Islet of Langerhans (tissue), 1 donor: ENCODE results near the gene CCDC159.
"Not testable (repeated sequence)": the region's sequence is repeated elsewhere in the genome, so short reads cannot be mapped to it uniquely, and the experiment has no call there.

Source experiments
- FAIRE-seq: peaks from one replicate; lab custom pipeline; 2011; peaks lifted over from hg19 to GRCh38; lab: Jason Lieb, UNC

CCDC159 gene

GRCh38 chr19:11365557-11366117 lies 19.3 kb downstream of the CCDC159 start:
- no peak for FAIRE-seq

- no peak for FAIRE-seq
Observed at GRCh38 chr19:11367528-11367927, 21.2 kb downstream of the CCDC159 start.

DNA sequence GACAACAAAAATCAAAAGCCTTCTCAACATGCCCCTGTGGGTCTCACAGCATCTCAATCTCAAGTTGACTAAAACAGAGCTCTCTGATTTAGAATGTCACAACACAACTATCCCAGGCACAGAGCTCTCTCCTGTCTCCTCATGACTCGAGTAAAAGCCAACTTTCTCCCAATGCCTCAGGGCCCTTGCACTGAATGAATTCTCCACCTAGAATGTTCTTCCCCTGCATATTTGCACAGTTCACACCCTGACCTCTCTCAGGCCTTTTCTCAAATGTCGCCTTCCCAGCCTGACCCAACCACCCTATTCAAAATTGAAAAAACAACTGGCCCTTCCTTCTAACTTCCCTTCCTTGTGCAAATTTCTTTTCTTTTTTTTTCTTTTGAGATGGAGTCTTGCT lies 24.4 kb downstream of the CCDC159 start:
- FAIRE-seq: no peak

- no peak for FAIRE-seq
Observed at GRCh38 chr19:11373166-11373884, 27.0 kb downstream of the CCDC159 start.

DNA sequence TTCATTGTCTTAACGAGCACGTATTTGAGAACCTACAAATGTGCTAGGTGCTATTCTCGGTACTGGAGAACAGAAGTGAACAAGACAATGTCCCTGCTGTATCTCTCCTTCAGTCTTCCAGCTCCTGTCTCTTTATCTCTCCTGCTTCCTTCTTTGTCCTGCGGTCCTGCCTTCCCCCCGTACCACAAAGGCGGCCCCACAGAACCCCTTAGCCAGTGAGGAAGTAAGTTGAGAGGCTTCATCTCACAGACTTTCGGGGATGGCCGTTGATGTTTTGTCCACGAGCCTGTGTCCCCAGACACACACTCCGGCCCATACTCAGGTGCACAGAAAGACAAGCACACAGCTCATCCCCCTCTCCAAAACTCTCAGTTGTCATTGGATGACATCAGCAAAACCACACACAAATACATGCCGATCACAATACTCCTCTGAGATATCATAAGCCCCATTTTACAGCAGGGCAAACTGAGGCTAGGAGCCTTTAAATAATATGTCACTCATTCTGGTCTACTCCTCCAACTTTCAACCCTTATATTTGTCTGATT lies 27.6 kb downstream of the CCDC159 start:
- FAIRE-seq: no peak

DNA sequence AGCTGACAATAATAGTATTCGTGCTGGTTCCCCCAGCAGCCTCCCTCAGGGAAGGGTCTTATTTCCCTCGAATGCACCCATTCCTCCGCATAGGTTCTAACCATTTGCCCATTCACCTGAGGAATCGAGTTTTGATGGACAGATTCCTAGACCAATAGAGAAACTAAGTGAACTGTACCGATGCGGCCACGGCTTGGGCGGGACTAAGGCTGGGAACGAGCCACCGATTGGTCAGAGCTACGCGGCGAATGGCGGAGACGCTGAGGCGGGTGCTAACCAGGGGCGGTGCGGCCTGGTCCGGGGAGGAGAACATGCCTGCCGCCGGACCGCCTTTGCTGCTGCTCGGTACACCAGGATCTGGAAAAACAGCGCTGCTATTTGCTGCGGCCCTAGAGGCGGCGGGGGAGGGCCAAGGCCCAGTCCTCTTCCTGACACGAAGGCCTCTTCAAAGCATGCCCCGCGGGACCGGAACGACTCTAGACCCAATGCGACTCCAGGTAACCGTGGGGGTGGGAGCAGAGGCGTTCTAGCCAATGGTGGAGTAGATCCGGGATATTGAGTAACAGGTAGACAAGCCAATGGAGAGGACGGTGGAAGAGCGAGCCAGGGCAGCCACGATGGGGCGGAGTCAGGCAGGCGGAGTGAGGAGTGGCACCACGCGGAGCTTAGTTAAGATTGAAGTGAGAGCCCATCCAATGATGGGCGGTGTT lies 28.3 kb downstream of the CCDC159 start, which contains the start of gene SWSAP1:
SWSAP1 (plus strand) TSS at position 234 of the 710 bp plus-strand sequence; CDS start at position 249, 15 bp downstream.
- peak; percentile 82 for FAIRE-seq

DNA sequence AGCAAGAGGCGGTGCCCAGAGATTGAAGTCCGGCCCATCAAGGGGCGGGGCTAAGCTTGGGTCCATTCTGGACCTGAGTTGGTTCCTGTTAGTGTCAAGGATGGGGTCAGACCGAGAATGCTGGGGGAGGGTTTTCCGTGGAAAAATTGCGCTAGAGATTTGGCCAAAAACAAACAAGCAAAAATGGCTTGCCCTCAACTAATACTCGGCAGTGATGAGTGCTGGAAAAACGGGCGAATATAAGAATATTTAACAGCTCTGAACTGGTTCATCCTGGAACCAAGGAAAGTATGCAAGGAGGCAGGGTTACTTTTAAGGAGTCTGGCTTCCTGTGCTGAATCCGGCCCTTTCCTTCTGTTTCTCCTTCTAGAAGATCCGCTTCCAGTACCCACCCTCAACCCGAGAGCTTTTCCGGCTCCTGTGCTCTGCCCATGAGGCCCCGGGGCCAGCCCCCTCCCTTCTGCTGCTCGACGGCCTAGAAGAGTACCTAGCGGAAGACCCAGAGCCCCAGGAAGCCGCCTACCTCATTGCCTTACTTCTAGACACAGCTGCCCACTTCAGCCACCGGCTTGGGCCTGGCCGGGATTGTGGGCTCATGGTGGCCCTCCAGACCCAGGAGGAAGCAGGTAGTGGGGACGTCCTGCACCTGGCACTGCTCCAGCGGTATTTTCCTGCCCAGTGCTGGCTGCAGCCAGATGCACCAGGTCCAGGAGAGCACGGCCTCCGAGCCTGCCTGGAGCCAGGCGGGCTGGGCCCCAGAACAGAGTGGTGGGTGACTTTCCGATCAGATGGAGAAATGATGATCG lies 29.0 kb downstream of the CCDC159 start:
- FAIRE-seq: no peak

- FAIRE-seq: no peak
Observed at GRCh38 chr19:11377237-11377636, 30.9 kb downstream of the CCDC159 start.

DNA sequence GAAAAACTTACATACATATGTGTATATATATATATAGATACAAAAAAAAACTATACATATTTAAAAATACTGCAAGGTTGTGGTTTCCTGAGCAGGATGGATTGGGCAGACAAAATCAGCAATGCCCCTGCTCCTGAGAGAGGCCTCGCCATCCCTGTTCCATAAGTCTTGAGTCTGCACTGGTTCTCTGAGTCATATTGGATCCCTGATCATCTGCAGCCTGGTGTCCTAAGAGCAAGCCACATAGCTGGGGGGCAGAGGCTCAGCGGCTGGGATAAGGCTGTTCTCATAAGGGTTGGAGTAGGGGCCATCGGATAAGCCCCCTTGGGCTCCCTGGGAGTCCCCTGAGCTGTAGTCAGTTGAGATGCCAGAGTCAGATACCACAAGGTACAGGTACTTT lies 31.4 kb downstream of the CCDC159 start:
- no peak for FAIRE-seq

- no peak for FAIRE-seq
Observed at GRCh38 chr19:11378319-11379189, 32.2 kb downstream of the CCDC159 start.

DNA sequence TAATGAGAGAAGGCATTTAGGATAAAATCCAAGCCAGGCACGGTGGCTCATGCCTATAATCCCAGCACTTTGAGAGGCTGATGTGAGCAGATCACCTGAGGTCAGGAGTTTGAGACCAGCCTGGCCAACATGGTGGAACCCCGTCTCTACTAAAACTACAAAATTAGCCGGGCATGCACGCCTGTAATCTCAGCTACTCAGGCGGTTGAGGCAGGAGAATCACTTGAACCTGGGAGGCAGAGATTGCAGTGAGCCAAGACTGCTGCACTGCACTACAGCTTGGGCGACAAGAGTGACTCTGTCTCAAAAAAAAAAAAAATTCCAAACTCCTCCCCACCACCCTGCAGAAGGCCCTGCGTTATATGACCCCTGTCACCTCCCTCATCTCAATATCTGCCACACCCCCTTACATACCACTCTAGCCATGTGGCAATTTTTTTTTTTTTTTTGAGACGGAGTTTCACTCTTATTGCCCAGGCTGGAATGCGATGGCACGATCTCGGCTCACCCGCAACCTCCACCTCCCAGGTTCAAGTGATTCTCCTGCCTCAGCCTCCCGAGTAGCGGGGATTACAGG lies 33.0 kb downstream of the CCDC159 start:
- not testable (repeated sequence) for FAIRE-seq

DNA sequence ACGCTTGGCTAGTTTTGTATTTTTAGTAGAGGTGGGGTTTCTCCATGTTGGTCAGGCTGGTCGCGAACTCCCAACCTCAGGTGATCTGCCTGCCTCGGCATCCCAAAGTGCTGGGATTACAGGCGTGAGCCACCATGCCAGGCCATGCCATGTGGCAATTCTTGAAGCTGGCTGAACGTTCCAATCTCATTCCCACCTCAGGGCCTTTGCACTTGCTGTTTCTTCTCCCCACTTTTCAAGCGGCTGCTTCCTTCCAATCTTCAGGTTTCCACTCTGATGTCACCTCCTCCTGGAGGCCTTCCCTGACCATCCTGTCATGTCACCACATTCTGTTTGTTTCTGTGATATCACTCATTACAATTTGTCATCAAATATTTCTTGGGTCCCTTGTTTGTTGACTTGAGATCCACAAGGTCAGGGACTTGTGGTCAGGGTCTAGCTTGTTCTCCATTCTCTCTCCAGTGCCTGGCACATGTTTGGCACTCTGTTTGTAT lies 33.6 kb downstream of the CCDC159 start:
- FAIRE-seq: no peak

- FAIRE-seq: no peak
Observed at GRCh38 chr19:11380653-11381537, 34.6 kb downstream of the CCDC159 start.

DNA sequence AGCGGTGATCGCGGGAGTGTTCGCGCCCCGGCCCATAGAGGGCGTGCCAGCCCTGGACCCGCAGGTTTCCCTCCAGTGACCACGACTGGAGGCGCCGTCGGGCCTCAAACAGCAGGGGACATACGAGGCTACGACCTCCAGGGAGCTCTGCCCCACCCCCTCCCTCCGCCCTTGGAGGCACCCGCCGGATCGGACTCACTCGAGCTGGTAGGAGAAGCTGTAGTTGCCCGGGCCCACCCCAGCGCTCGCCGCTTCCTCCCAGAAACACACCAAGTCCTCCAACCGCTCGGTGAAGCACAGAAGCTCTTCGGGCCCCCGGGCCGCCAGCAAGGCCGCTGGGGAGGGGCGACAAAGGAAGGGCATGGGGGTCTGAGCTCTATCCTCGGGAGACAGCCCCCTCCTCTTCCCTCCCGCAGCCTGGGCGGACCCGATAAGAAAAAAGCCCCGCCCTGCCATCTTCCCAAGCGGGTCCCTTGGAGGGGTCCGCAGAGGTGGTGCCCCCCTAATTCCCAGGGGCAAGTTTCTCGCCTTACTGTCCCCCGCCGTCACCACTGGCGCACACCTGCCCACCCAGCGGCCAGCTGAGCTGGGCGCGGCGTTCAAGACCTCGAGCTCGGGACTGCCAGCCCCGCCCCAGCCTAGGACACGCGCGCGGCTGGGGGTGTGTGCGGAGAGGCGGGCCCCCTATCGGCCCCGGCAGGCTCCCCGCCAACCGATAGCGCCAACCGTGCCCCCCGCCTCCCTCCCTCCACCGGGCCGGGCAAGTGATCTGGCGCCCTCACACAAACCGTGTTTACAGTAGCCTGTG lies 36.8 kb downstream of the CCDC159 start:
- FAIRE-seq: no peak

DNA sequence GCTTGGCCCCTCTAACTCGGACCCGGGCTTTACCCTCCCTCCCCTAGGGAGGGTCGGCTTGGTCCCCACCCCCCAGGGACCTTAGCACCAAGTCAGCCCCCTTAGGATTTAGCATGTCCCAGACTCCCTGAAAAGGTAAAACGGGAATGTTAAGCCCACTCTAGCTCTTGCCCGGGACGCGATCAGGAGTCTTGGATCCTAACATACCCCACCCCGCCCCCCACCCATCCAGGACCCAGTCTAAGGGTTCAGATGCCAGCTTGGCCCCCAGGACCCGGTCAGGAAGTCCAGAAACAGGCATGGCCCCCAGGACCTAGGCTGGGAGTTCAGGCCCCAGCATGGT lies 37.4 kb downstream of the CCDC159 start:
- no peak for FAIRE-seq

DNA sequence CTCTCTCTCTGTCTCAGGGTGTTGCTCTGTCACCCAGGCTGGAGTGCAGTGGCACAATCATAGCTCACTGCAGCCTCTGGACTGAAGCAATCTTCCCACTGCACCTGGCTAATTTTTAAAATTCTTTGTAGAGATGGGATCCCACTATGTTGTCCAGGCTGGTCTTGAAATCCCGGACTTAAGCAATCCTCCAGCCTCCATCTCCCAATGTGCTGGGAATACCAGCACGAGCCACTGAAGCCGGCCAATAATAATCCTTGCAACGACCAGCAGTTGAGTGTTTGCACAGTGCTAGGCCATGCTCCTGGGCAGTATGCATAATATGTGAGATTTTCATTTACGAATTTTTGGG lies 38.4 kb downstream of the CCDC159 start:
- FAIRE-seq: no peak

DNA sequence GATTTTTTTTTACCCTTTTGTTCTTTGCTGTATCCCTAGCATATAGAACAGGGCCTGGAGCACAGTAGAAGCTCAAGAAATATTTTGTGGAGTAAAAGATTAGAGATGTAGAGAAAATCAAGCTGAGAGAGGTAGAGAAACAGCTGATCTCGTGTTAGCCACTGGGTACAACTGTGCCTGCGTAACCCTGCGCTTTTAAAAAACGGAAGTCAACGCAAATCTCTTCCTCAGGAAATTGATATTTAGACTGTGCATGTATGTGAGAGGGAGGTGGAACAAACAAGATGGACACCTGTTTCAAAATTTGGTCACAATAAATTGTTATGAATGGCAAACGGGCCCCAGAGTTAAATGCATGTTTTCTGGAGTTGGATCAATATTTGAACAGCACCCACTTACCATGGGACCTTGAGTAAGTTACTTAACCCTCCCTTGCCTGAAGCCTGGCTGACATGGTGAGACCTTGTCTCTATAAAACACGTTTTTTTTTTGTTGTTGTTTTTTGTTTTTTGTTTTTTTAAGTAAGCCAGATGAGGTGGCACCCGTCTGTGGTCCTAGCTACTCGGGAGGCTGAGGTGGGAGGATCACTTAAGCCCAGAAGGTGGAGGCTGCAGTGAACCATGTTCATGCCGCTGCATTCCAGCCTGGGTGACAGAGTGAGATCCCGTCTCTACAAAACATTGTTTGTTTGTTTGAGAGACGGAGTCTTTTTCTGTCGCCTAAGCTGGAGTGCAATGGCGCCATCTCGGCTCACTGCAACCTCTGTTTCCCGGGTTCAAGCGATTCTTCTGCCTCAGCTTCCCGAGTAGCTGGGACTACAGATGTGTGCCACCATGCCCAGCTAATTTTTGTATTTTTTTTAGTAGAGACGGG lies 41.1 kb downstream of the CCDC159 start:
- no peak for FAIRE-seq

- no peak for FAIRE-seq
Observed at GRCh38 chr19:11390359-11390758, 44.0 kb downstream of the CCDC159 start.
